GM23248 (cell line): ENCODE data around the gene SPINT1. TPM values are rescaled to one million over a fixed set of nuclear protein-coding genes. Genes with fewer than 3 reads are reported as not detected.

Experiments
- DNase-seq: peaks from one replicate; pipeline ENCODE4 v3.0.0-alpha.2; 2015
- H2AFZ ChIP-seq: fragments of 200-600 bp; sonication (generic); 2 replicates; pipeline ENCODE4 v1.6.1; 2016; ENCODE audit warnings: antibody characterized with exemption
- H3F3A ChIP-seq: fragments of 200-600 bp; sonication (generic); 2 replicates; pipeline ENCODE4 v1.6.1; 2016; ENCODE audit warnings: mild to moderate bottlenecking, antibody characterized with exemption, mixed run types; ENCODE audit not compliant: insufficient read depth
- H3K27ac ChIP-seq: fragments of 200-600 bp; sonication (generic); 2 replicates; pipeline ENCODE4 v1.5.1; 2016; ENCODE audit warnings: mild to moderate bottlenecking
- H3K27me3 ChIP-seq: fragments of 200-600 bp; sonication (generic); replicated peaks from 2 replicates; pipeline ENCODE4 v1.6.1; 2016; ENCODE audit warnings: mild to moderate bottlenecking; ENCODE audit not compliant: insufficient read depth
- H3K36me3 ChIP-seq: fragments of 200-600 bp; sonication (generic); 2 replicates; pipeline ENCODE4 v1.6.1; 2016; ENCODE audit warnings: low read depth, mild to moderate bottlenecking
- H3K4me1 ChIP-seq: fragments of 200-600 bp; sonication (generic); 2 replicates; pipeline ENCODE4 v1.6.1; 2016; ENCODE audit warnings: mild to moderate bottlenecking; ENCODE audit not compliant: insufficient read depth
- H3K4me2 ChIP-seq: fragments of 200-600 bp; sonication (generic); one replicate; pipeline ENCODE4 v1.6.1; 2016; ENCODE audit warnings: mild to moderate bottlenecking; ENCODE audit not compliant: unreplicated experiment
- H3K4me3 ChIP-seq: fragments of 200-600 bp; sonication (generic); 2 replicates; pipeline ENCODE4 v1.5.1; 2016; ENCODE audit warnings: mild to moderate bottlenecking
- H3K79me2 ChIP-seq: fragments of 200-600 bp; sonication (generic); 2 replicates; pipeline ENCODE4 v1.6.1; 2016; ENCODE audit warnings: mild to moderate bottlenecking; ENCODE audit not compliant: insufficient read depth
- H3K9ac ChIP-seq: fragments of 200-600 bp; sonication (generic); 2 replicates; pipeline ENCODE4 v1.6.1; 2016; ENCODE audit warnings: mild to moderate bottlenecking
- H3K9me2 ChIP-seq: fragments of 200-600 bp; sonication (generic); 2 replicates; pipeline ENCODE4 v1.6.1; 2016; ENCODE audit warnings: mixed run types, mild to moderate bottlenecking, moderate library complexity; ENCODE audit not compliant: insufficient read depth
- H3K9me3 ChIP-seq: fragments of 200-600 bp; sonication (generic); one replicate; pipeline ENCODE4 v1.6.1; 2017; ENCODE audit warnings: low read depth
- H4K20me1 ChIP-seq: fragments of 200-600 bp; sonication (generic); 2 replicates; pipeline ENCODE4 v1.6.0; 2016; ENCODE audit not compliant: insufficient read depth
- EZH2 ChIP-seq: fragments of 200-600 bp; sonication (generic); IDR thresholded peaks from 2 replicates; pipeline ENCODE4 v1.6.1; 2018; ENCODE audit warnings: antibody characterized with exemption, mild to moderate bottlenecking; ENCODE audit not compliant: insufficient read depth, poor library complexity, severe bottlenecking
- EZH2phosphoT487 ChIP-seq: fragments of 200-600 bp; sonication (generic); IDR thresholded peaks from 2 replicates; pipeline ENCODE4 v1.6.1; 2018; ENCODE audit warnings: antibody characterized with exemption, moderate library complexity, mild to moderate bottlenecking, low read depth; ENCODE audit not compliant: insufficient read depth
- WGBS, 2 experiments: methylation state at CpG; one replicate each; pipeline ENCODE4 v1.1.6; 2015 to 2017; ENCODE audit warnings: low lambda C conversion rate in 2 of 2, low coverage in 1 of 2; ENCODE audit errors: missing lambda C conversion rate in 2 of 2; 5-methylcytosine and 5-hydroxymethylcytosine counted together
- in situ Hi-C: fragments of 300-500 bp; cut with MboI; formaldehyde crosslinking; loops from 2 replicates; pipeline ENCODE4 v1.15.0; 2020
- polyA plus RNA-seq: library from polyadenylated mRNA; unstranded; fragments of >200 nt; fragmentation: Nextera tagmentation; extraction: Ambion mirVana; gene quantifications from 2 replicates; pipeline ENCODE4 v1.2.1, GENCODE V29; 2016
- total RNA-seq: library from RNA; depleted of rRNA; stranded (reverse); fragments of >200 nt; shearing (Covaris generic); gene quantifications from 2 replicates; pipeline ENCODE4 v1.2.3, GENCODE V29; 2014

The SPINT1 gene
- total and polyA plus RNA-seq, 2 experiments from 2014 or later, result 0.19 to 7.8 TPM

- no peak overlapping the region for H3K4me2 ChIP-seq
- H3K4me3 ChIP-seq, result no peak overlapping the region
- no peak overlapping the region for H2AFZ ChIP-seq
- no peak overlapping the region for H3K9ac ChIP-seq
- no peaks in the 10 kb centered on the region for H3F3A ChIP-seq
- H3K79me2 ChIP-seq, result no peaks in the 10 kb centered on the region
- no peak for TF ChIP-seq EZH2
- TF ChIP-seq EZH2phosphoT487, result no peak
- no peaks in the 10 kb centered on the region for H3K4me1 ChIP-seq
- no peaks in the 10 kb centered on the region for H4K20me1 ChIP-seq
- in situ Hi-C loops, result no loop called here
- H3K9me2 ChIP-seq, result no peaks in the 10 kb centered on the region
- peaks cover 13% of the 10 kb centered on the region; the same call in 1 of the 2 replicates for H3K27me3 ChIP-seq
- no peaks in the 10 kb centered on the region for H3K36me3 ChIP-seq
- H3K27ac ChIP-seq, result no peak overlapping the region
- DNase-seq, result peak; percentile 55
- H3K9me3 ChIP-seq, result no peaks in the 10 kb centered on the region
Observed at GRCh38 chr15:40846841-40847222, 3.0 kb downstream of the SPINT1 start.

DNA sequence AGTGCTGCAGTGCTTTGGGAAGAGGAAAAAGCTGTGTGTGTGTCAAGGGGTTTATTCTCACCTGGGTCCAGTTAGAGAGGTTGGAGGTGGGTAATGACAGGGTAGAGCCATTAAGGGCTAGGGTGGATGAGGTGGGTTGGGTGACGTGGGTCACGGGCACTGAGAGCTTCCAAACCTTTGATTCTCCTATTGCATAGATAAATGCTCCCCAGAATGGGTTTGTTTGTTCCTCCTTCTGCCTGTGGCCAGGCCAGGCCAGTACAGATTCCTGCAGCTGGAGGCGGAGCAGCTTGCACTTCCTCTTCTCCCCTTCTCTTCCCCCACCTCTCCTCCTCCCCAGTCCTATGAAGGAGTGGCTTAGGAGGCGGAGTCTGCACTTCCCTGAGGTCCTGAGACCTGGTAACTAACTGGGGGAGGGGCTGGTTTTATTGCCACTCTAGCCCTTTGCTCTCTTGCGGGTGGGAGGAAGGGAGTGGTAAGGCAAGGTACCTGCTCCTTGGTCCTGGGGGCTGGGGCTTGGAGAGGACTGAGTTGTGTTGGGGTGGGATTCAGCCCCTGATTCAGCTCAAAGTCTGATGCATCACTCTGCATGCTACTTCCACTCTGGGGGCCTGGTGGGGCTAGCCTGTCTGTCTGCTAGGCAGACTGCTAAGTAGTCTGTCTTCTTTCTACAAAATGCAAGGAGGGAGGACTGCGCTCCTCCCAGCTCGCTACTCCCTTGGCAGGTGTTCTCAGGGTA, 3.5 kb downstream of the SPINT1 start:
- no peaks in the 10 kb centered on the region for H3K79me2 ChIP-seq
- 84 to 95% methylated on average over 7 of the region's 7 CpGs for WGBS, 2 experiments

GRCh38 chr15:40850576-40851112, 6.8 kb downstream of the SPINT1 start:
- no peak for TF ChIP-seq EZH2
- TF ChIP-seq EZH2phosphoT487, result no peak
- H3K4me2 ChIP-seq, result no peak overlapping the region
- H3K9ac ChIP-seq, result no peak overlapping the region
- H3K9me3 ChIP-seq, result no peaks in the 10 kb centered on the region
- WGBS, 2 experiments, result 68% methylated on average over 8 of the region's 8 CpGs
- no peaks in the 10 kb centered on the region for H3K36me3 ChIP-seq
- no peak for DNase-seq
- H3K4me3 ChIP-seq, result no peak overlapping the region
- H3K27ac ChIP-seq, result no peak overlapping the region
- H3K4me1 ChIP-seq, result no peaks in the 10 kb centered on the region
- H4K20me1 ChIP-seq, result no peaks in the 10 kb centered on the region
- no peak overlapping the region for H2AFZ ChIP-seq
- H3K9me2 ChIP-seq, result no peaks in the 10 kb centered on the region
- H3K79me2 ChIP-seq, result no peaks in the 10 kb centered on the region
- H3K27me3 ChIP-seq, result no peaks in the 10 kb centered on the region
- in situ Hi-C loops, result no loop called here
- no peaks in the 10 kb centered on the region for H3F3A ChIP-seq

More for the DNA sequence above, 3.5 kb downstream of the SPINT1 start:
- TF ChIP-seq EZH2phosphoT487 (no peak), EZH2 (no peak)
- no peaks in the 10 kb centered on the region for H3K9me2 ChIP-seq
- H3K4me2 ChIP-seq, result no peak overlapping the region
- H3K27ac ChIP-seq, result no peak overlapping the region
- H3K9me3 ChIP-seq, result no peaks in the 10 kb centered on the region
- H3K36me3 ChIP-seq, result no peaks in the 10 kb centered on the region
- peaks cover 13% of the 10 kb centered on the region; the same call in 1 of the 2 replicates for H3K27me3 ChIP-seq
- in situ Hi-C loops, result no loop called here
- no peaks in the 10 kb centered on the region for H4K20me1 ChIP-seq
- H3K9ac ChIP-seq, result no peak overlapping the region
- no peak overlapping the region for H2AFZ ChIP-seq
- no peak overlapping the region for H3K4me3 ChIP-seq
- no peaks in the 10 kb centered on the region for H3F3A ChIP-seq
- H3K4me1 ChIP-seq, result no peaks in the 10 kb centered on the region
- DNase-seq, result no peak

- H3F3A ChIP-seq, result no peaks in the 10 kb centered on the region
- no peak overlapping the region for H2AFZ ChIP-seq
- no peak overlapping the region for H3K4me3 ChIP-seq
- no peaks in the 10 kb centered on the region for H3K9me2 ChIP-seq
- no peak for DNase-seq
- H4K20me1 ChIP-seq, result no peaks in the 10 kb centered on the region
- H3K9ac ChIP-seq, result no peak overlapping the region
- no peaks in the 10 kb centered on the region for H3K36me3 ChIP-seq
- no peaks in the 10 kb centered on the region for H3K79me2 ChIP-seq
- 77 to 90% methylated on average over 5 of the region's 5 CpGs for WGBS, 2 experiments
- H3K27me3 ChIP-seq, result no peaks in the 10 kb centered on the region
- TF ChIP-seq EZH2 (no peak), EZH2phosphoT487 (no peak)
- no peak overlapping the region for H3K27ac ChIP-seq
- H3K4me1 ChIP-seq, result no peaks in the 10 kb centered on the region
- in situ Hi-C loops, result no loop called here
- no peaks in the 10 kb centered on the region for H3K9me3 ChIP-seq
- no peak overlapping the region for H3K4me2 ChIP-seq
Observed at GRCh38 chr15:40852529-40852928, 8.7 kb downstream of the SPINT1 start.
